Suprapubic skin (tissue), 4 donors: ENCODE data around the gene ADTRP. TPM values are rescaled to one million over a fixed set of nuclear protein-coding genes. Genes with fewer than 3 reads are reported as not detected.
"Not testable (repeated sequence)": the region's sequence is repeated elsewhere in the genome, so short reads cannot be mapped to it uniquely, and the experiment has no call there.

ENCODE experiments used
- DNase-seq, 2 donors: peaks; one replicate each; pipeline ENCODE4 v3.0.0-alpha.2; 2019; ENCODE audit warnings: low spot score in 2 of 2
- H3K27ac ChIP-seq: fragments of 200-600 bp; sonication (generic); one replicate; pipeline ENCODE4 v1.5.1; 2019
- H3K27me3 ChIP-seq: fragments of 200-600 bp; sonication (generic); one replicate; pipeline ENCODE4 v1.5.1; 2019
- H3K36me3 ChIP-seq: fragments of 200-600 bp; sonication (generic); one replicate; pipeline ENCODE4 v1.5.1; 2019
- H3K4me1 ChIP-seq: fragments of 200-600 bp; sonication (generic); one replicate; pipeline ENCODE4 v1.5.1; 2019
- H3K4me3 ChIP-seq: fragments of 200-600 bp; sonication (generic); one replicate; pipeline ENCODE4 v1.5.1; 2019; ENCODE audit warnings: mild to moderate bottlenecking
- H3K9me3 ChIP-seq: fragments of 200-600 bp; sonication (generic); one replicate; pipeline ENCODE4 v1.5.1; 2019
- CTCF ChIP-seq, 2 donors: fragments of 200-600 bp in 1 of 2; fragments of 450-650 bp in 1 of 2; sonication (generic) in 1 of 2; IDR thresholded peaks; one replicate each; pipeline ENCODE4 v1.5.1; 2016 to 2019; ENCODE audit warnings: antibody characterized with exemption in 2 of 2, mild to moderate bottlenecking in 1 of 2, moderate library complexity in 1 of 2
- EP300 ChIP-seq: sonication (generic); formaldehyde crosslinking; IDR thresholded peaks from one replicate; pipeline ENCODE4 v1.6.1; 2017; ENCODE audit warnings: antibody characterized with exemption
- POLR2A ChIP-seq, 2 donors: fragments of 450-650 bp; IDR thresholded peaks; one replicate each; pipeline ENCODE4 v1.6.1; 2017; ENCODE audit warnings: antibody characterized with exemption in 2 of 2, mild to moderate bottlenecking in 2 of 2, moderate library complexity in 2 of 2
- POLR2AphosphoS5 ChIP-seq, 3 donors: sonication (generic); formaldehyde crosslinking; IDR thresholded peaks; one replicate each; pipeline ENCODE4 v1.6.1; 2017; ENCODE audit warnings: antibody characterized with exemption in 3 of 3
- WGBS: methylation state at CpG from one replicate; pipeline ENCODE4 v1.1.5; 2018; 5-methylcytosine and 5-hydroxymethylcytosine counted together
- total RNA-seq, 4 donors: library from RNA; depleted of rRNA; stranded (reverse); fragments of >200 nt; gene quantifications; one replicate each; pipeline ENCODE4 v1.1.0, GENCODE V29; 2016

The ADTRP gene
- total RNA-seq, 4 donors from 2014 or later = 19.6 to 39.5 (median 26.2) TPM

GRCh38 chr6:11805259-11806053, 26.9 kb upstream of the ADTRP start:
- 62% methylated on average over 13 of the region's 13 CpGs for WGBS
- Histone ChIP-seq H3K4me1 (peaks cover 48% of the 10 kb centered on the region), H3K27ac (peak overlapping the region; percentile 71), H3K4me3 (peak overlapping the region; percentile 11), H3K9me3 (no peaks in the 10 kb centered on the region), H3K36me3 (no peaks in the 10 kb centered on the region), H3K27me3 (no peaks in the 10 kb centered on the region)
- no peak for DNase-seq
- TF ChIP-seq POLR2A (IDR thresholded peaks at IDR 0.05) (no peak), POLR2AphosphoS5 (IDR thresholded peaks at IDR 0.05) (no peak), EP300 (no peak)

- H3K4me3 ChIP-seq = no peak overlapping the region
- TF ChIP-seq CTCF (IDR thresholded peaks at IDR 0.05) = no peak
- no peak for TF ChIP-seq POLR2A (IDR thresholded peaks at IDR 0.05)
- TF ChIP-seq EP300 = no peak
- TF ChIP-seq POLR2AphosphoS5 (IDR thresholded peaks at IDR 0.05) = no peak
- peak overlapping the region; percentile 71 for H3K27ac ChIP-seq
- H3K36me3 ChIP-seq = no peaks in the 10 kb centered on the region
- H3K4me1 ChIP-seq = peaks cover 41% of the 10 kb centered on the region
- H3K27me3 ChIP-seq = no peaks in the 10 kb centered on the region
- 73% methylated on average over 3 of the region's 3 CpGs for WGBS
- H3K9me3 ChIP-seq = no peaks in the 10 kb centered on the region
- DNase-seq = no peak
Observed at GRCh38 chr6:11804701-11805100, 26.1 kb upstream of the ADTRP start.

- H3K27ac ChIP-seq = peak overlapping the region; percentile 71
Observed at GRCh38 chr6:11804135-11804534, 25.5 kb upstream of the ADTRP start.

GRCh38 chr6:11803591-11803971, 25.0 kb upstream of the ADTRP start:
- Histone ChIP-seq H3K36me3 (no peaks in the 10 kb centered on the region), H3K4me1 (peaks cover 33% of the 10 kb centered on the region), H3K4me3 (no peak overlapping the region), H3K27ac (no peak overlapping the region), H3K27me3 (no peaks in the 10 kb centered on the region), H3K9me3 (no peaks in the 10 kb centered on the region)
- no peak for DNase-seq
- 91% methylated on average over 2 of the region's 2 CpGs for WGBS
- TF ChIP-seq EP300 = no peak
- no peak for TF ChIP-seq POLR2AphosphoS5 (IDR thresholded peaks at IDR 0.05)
- TF ChIP-seq CTCF (IDR thresholded peaks at IDR 0.05) = no peak
- no peak for TF ChIP-seq POLR2A (IDR thresholded peaks at IDR 0.05)

More at GRCh38 chr6:11804135-11804534, 25.5 kb upstream of the ADTRP start:
- H3K9me3 ChIP-seq = no peaks in the 10 kb centered on the region
- H3K4me1 ChIP-seq = peaks cover 36% of the 10 kb centered on the region
- no peaks in the 10 kb centered on the region for H3K27me3 ChIP-seq
- 82% methylated on average over 6 of the region's 6 CpGs for WGBS
- TF ChIP-seq EP300 (no peak), CTCF (IDR thresholded peaks at IDR 0.05) (no peak), POLR2A (IDR thresholded peaks at IDR 0.05) (no peak), POLR2AphosphoS5 (IDR thresholded peaks at IDR 0.05) (no peak)
- H3K4me3 ChIP-seq = no peak overlapping the region
- no peaks in the 10 kb centered on the region for H3K36me3 ChIP-seq
- no peak for DNase-seq

GRCh38 chr6:11802886-11803590, 24.4 kb upstream of the ADTRP start:
- Histone ChIP-seq H3K27ac (no peak overlapping the region), H3K4me3 (no peak overlapping the region)
- DNase-seq = no peak

GRCh38 chr6:11800531-11800930, 21.9 kb upstream of the ADTRP start:
- WGBS = 42% methylated on average over 1 of the region's 1 CpG

More at GRCh38 chr6:11802886-11803590, 24.4 kb upstream of the ADTRP start:
- no peaks in the 10 kb centered on the region for H3K36me3 ChIP-seq
- 92% methylated on average over 6 of the region's 6 CpGs for WGBS
- peaks cover 38% of the 10 kb centered on the region for H3K4me1 ChIP-seq
- TF ChIP-seq EP300 = no peak
- no peak for TF ChIP-seq CTCF (IDR thresholded peaks at IDR 0.05)
- no peak for TF ChIP-seq POLR2AphosphoS5 (IDR thresholded peaks at IDR 0.05)
- TF ChIP-seq POLR2A (IDR thresholded peaks at IDR 0.05) = no peak
- H3K27me3 ChIP-seq = no peaks in the 10 kb centered on the region
- H3K9me3 ChIP-seq = no peaks in the 10 kb centered on the region

More at GRCh38 chr6:11800531-11800930, 21.9 kb upstream of the ADTRP start:
- H3K4me3 ChIP-seq, H3K36me3 ChIP-seq, H3K9me3 ChIP-seq, H3K27ac ChIP-seq, H3K27me3 ChIP-seq, DNase-seq: not testable (repeated sequence)
- H3K4me1 ChIP-seq = peaks cover 25% of the 10 kb centered on the region
